Left colon (tissue), 2 donors: ENCODE measurements around the gene R3HDM2. TPM values are rescaled to one million over a fixed set of nuclear protein-coding genes. Genes with fewer than 3 reads are reported as not detected.

Experiments used
- ATAC-seq: fragments of 200-7000 bp; cut with Tn5 transposase; one replicate; pipeline ENCODE4 v1.9.1; 2020; ENCODE audit warnings: mild to moderate bottlenecking, moderate library complexity
- DNase-seq, 2 donors: peaks; one replicate each; pipeline ENCODE4 v3.0.0-alpha.2; 2020
- intact Hi-C, 2 donors: fragments of 100-400 bp; cut with DNase I in 1 of 2; cut with micrococcal nuclease in 1 of 2; formaldehyde crosslinking; loops; one replicate each; pipeline versions ENCODE4 v1.11.2 to v1.14.0; 2022; cut with DNase I, micrococcal nuclease
- total RNA-seq, 2 donors: library from RNA; stranded (reverse); fragmentation: NEBNext Ultra II Directional; extraction: Animal tissue kit (Norgen Biotek cat#: 25700); gene quantifications; one replicate each; pipeline ENCODE4 v1.2.1, GENCODE V29; 2021
- donor health status: DM: no; HTN: no; CAD: no.
- donor health status: DM: yes; HTN: yes; CAD: no.

The R3HDM2 gene
- total RNA-seq, 2 donors from 2014 or later: 62.5 to 62.8 TPM

DNA sequence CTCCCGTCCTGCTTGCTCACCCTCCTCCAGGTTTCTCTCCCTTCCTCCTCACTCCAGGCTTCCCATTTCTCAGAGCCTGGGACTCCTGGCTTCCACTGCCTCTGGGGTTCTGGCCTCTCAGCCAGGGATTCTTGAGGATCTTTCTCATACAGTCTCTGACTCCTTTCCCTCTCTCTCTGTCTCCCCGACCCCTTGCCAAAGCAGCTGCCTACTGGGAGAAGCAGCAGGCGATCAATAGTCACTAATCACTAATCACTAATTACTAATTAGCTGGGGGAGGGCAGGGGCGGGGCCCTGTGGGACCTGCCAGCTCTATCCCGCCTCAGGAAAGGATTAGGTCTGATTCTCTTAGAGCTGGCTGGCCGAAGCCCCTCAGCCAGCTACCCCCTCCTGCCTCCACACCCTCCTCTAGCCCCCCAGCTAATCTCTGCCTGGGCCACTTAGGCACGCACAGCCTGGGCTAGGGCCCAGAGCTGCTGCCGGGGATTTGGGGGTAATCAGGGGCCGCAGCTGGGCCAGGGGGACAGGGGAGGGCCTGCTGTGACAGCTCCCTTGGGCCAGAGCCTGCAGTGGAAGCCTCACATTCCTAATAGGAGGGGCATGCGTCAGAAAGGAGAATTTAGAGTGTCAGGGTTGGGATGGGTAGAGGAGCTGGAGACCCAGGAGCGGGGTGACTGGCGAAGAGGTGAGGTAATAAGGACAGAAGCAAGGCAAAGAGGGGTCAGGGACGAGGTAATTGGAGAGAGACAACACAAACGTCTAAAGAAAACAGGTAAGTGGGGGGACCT lies 211.4 kb downstream of the R3HDM2 start:
- no peak for ATAC-seq

DNA sequence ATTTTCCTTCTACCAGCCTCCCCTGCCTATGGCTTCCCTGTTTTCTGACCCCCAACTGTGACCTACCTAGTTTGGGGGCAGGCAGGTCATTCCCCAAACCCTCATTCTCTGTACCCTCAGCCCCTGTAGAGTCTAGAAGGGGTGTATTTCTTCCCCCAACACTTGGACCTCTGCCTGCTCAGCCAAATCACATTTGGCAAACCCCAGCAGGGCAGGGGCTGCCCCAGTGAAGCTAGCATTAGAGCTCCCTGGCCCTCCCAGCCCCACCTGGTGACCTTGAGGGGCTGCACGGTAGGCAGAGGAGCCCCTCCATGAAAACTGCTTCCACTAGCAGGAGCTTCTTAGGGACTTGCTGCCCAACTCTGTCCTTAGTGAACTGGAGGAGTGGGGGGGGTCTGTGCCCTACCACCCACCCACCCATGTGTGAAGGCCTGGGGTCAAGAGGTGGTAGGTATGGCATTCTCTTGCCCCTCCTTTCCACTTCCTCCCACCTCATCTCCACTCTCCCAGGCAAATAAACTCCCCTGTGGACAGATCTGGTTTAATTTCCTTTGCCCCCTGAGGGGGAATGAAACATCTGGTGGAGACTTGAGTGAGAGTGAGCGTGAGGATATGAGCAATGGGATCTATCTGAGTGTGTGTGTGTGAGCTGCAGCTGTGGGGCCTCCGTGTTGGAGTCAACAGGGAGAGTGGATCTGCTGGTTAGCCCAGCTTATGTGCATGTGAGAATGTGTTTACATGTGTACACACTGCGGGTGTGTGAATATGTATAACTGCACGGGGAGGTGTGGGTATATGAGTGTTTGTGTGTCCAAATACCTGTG lies 212.6 kb downstream of the R3HDM2 start:
- no peak for DNase-seq
- ATAC-seq: no peak
- intact Hi-C loops: no loop called here

More for the DNA sequence above, 211.4 kb downstream of the R3HDM2 start:
- intact Hi-C loops: no loop called here
- DNase-seq: no peak

DNA sequence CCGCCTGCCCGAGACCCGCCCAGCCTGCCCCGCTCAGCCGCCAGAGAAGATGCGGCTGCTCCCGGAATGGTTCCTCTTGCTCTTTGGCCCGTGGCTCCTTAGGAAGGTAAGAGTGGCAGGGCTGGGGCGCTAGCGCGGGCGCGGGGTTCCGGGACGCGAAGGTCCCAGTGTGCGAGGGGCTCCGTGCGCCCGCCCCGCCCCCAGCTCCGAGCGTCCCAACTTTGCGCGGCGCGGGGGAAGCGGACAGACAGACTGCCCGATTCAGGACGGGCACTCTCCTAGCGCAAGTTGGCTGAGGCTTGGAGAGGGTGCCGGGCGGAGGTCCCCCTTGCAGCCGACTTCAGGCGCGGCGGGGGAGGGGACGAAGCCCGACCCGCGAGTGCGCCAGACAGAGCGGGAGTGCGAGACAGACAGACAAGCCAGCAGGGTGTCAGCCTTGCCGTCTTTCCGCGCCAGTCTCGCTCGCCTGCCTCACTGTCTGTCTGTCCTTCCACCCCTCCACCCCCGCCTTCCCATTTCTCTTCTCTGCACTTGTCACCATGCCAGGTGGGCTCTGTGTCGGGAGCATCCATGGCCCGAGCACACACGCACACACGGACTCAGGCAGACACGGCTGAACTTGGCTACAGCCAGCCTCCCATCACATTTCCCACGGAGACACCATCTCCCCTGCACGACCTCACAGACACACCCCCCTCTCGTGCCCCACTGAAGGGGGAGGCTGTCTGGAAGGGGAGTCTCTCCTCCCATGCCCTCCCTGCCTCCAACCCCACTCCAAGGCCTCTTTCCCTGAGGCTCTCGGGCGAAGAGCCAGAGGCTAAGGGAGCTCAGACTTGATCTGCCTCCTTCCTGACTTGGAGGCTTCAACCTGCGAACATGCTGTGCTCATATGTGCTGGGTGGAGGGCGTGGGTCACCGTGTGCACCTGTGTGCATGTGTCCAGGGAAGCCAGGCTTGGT lies 213.6 kb downstream of the R3HDM2 start:
- no peak for DNase-seq
- intact Hi-C loops: no loop called here

DNA sequence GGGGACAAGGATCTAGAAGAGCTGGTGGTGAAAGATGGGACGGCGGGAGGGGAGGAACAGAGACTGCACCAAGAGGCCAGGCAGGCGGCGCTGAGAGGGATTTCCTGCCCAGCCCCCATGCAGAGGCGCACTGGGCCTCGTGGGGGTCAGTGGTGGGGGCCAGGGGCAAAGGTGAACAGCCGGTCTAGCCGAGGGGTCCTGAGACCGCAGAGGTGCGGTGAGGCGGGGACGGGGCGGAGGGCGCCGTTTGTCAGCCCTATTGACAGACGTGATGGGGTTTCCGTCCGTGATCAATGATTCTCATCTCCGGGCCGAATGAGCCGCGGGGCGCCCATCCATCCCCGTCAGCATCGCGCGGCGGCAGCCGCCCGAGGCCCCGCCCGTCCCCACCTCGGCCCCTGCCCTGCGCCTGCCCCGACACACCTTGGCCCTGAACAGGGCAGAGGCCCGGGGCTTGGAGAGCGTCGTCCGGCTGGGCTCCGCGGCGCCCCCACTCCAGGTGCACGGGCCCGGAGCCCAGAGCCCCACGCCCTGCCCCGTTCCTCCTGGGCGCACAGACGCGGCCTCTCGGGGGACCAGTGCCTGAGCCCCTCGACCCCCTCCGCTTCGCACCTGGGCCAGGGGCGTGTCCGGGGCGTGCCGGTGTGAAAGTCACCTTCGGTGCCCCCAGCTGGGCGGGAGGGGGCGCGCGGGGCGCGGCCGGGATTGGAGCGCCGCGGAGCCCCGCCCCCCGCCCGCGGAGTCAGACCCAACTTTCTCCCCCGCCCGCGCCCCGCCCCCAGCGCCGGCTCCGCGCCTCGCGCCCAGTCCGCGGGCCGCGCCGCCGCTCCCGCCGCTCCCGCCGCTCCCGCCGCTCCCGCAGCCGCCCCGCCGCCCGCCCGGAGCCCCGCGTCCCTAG lies 214.6 kb downstream of the R3HDM2 start, which contains the start of gene NXPH4:
NXPH4 (plus strand) TSS at position 781 of the 898 bp plus-strand sequence. CDS start 176 bp downstream, outside the sequence.
- ATAC-seq (peak; percentile 10), DNase-seq (peak in 1 of 2 donors; percentile 63)
- intact Hi-C loops: no loop called here

More for the DNA sequence above, 213.6 kb downstream of the R3HDM2 start:
- no peak for ATAC-seq

DNA sequence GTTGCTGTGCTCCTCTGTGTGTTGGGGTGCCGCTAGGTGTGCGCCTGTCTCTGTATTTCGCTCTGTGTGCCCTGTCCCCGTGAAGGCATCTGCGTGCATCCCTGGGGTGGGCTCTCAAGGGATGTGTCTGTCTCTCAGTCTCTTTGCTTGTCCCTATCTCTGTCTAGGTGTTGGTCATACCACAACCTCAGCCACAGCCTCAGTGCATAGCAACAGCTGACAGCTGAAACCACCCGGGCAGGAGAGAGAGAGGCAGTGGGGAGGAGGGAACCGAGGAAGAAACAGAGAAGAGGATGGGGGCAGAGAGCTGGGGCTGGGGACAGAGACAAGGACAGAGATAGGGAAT lies 215.2 kb downstream of the R3HDM2 start:
- intact Hi-C loops: no loop called here
- DNase-seq (no peak), ATAC-seq (no peak)

DNA sequence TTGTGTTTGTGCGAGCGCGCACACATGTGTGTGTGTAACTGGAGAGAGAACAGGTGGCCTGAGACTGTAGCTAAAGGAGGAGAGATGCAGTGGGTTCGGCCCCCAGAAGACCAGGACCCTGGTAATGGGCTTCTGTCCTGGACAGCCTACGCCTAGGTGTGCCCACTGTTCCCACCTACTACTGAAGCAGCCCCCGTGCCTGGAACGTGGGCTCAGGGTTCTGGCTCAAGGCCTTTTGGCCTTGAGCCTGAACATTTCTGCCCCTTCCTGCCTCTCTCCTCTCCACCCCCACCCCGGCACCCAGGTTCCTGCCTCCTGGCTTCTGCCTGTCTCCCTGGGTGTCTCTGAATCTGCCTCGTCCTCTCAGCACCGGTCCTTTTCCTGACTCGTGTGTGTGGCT lies 215.8 kb downstream of the R3HDM2 start:
- intact Hi-C loops: no loop called here
- ATAC-seq (no peak), DNase-seq (no peak)

DNA sequence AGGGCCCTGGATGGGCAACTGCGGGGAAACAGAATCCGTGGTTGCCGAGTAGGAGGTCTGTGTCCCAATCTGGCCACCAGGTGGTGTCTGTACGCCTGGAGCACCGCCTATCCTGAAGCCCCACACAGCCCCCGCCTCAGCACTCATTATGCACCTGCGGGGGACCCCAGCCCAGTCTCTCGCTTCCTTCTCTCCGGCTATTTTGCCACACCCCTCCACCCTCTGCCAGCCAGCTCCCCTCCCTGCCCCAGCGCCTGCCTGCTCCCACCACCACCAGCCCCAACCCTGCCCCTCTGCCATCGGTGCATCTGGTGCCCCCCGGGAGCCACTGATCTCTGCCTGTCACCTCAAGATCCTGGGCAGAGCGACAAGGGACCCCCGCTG lies 216.5 kb downstream of the R3HDM2 start:
- DNase-seq: peak; percentile 57 to 73
- intact Hi-C loops: no loop called here
- ATAC-seq: peak; percentile 61

DNA sequence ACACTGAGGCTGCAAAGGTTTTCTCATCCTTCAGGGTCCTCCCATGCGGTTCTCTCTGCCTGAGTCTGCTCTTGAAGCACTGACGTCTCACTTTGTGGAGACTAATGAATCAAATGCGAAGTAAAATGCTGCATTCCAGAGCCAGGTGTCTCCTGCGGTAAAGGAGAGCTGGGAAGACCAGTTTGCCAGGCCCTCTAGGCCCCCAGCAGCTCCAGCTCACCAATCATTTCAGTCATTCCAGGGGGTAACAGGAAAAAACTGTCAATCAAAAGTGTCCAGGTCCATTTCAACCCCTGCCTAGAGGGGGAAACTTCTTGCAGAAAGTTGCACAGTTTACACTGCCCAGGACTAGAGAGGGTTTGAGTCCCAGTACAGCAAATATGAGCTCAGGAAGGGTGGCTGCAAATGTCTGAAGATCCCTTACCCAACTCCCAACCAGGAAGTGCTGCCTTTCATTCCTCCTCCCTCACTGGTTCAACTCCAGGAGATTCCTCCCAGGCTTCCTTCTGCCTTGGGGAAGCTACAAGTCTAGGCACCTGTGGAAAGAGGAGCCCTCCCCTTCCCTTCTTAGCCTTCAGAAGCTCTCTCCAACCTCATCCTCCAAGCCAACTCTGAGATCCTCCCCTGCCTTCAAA lies 217.0 kb downstream of the R3HDM2 start:
- DNase-seq (no peak), ATAC-seq (peak; percentile 16)
- intact Hi-C loops: no loop called here

DNA sequence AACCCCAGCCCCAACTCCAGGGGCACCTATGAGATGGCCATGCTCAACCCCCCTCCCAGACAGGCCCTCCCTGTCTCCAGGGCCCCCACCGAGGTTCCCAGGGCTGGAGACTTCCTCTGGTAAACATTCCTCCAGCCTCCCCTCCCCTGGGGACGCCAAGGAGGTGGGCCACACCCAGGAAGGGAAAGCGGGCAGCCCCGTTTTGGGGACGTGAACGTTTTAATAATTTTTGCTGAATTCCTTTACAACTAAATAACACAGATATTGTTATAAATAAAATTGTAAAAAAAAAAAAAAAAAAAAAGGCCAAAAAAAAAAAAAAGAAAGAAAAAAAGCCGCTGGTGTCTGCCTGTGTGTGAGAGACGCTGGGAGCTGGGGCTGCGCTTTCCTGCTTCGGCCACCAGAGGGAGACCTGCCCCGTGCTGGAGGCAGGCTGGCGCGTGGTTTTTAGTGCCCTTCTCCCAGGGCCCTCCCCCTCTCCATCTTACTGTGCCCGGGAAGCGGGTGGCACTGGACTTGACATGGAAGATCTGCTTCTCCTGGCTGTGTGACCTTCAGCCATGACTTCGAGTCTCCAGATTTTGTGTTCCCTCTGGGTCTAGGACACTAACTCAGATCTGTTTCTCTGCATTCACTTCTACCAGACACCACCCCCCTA lies 217.7 kb downstream of the R3HDM2 start:
- ATAC-seq: peak; percentile 81
- DNase-seq: peak; percentile 82 to 87
- intact Hi-C loops: no loop called here

DNA sequence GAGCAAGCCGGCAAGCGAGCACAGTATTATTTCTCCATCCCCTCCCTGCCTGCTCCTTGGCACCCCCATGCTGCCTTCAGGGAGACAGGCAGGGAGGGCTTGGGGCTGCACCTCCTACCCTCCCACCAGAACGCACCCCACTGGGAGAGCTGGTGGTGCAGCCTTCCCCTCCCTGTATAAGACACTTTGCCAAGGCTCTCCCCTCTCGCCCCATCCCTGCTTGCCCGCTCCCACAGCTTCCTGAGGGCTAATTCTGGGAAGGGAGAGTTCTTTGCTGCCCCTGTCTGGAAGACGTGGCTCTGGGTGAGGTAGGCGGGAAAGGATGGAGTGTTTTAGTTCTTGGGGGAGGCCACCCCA lies 218.2 kb downstream of the R3HDM2 start:
- ATAC-seq: no peak
- no peak for DNase-seq
- intact Hi-C loops: no loop called here

DNA sequence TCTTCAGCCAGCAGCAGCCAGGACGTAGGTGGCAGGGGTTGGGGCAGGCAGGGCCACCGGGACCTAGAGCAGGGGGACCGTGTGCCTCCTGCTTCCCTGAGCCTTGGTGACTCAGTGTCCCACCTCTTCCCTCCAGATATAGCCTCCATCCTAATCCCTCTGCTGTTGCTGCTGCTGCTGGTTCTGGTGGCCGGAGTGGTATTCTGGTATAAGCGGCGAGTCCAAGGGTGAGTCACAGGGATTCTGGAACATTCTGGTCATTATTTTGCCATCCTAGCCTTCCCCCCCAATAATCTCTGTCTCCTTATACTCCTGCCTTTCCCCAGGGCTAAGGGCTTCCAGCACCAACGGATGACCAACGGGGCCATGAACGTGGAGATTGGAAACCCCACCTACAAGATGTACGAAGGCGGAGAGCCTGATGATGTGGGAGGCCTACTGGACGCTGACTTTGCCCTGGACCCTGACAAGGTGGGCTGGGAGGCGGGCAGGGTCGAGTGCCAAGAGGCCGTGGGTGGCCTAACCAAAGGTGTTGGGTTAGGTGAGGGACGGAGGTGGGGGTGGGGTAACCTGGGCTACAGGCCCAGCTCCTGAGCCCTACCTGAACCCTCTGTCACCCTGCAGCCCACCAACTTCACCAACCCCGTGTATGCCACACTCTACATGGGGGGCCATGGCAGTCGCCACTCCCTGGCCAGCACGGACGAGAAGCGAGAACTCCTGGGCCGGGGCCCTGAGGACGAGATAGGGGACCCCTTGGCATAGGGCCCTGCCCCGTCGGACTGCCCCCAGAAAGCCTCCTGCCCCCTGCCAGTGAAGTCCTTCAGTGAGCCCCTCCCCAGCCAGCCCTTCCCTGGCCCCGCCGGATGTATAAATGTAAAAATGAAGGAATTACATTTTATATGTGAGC lies 218.8 kb downstream of the R3HDM2 start:
- DNase-seq: no peak
- intact Hi-C loops: no loop called here
- ATAC-seq: no peak

DNA sequence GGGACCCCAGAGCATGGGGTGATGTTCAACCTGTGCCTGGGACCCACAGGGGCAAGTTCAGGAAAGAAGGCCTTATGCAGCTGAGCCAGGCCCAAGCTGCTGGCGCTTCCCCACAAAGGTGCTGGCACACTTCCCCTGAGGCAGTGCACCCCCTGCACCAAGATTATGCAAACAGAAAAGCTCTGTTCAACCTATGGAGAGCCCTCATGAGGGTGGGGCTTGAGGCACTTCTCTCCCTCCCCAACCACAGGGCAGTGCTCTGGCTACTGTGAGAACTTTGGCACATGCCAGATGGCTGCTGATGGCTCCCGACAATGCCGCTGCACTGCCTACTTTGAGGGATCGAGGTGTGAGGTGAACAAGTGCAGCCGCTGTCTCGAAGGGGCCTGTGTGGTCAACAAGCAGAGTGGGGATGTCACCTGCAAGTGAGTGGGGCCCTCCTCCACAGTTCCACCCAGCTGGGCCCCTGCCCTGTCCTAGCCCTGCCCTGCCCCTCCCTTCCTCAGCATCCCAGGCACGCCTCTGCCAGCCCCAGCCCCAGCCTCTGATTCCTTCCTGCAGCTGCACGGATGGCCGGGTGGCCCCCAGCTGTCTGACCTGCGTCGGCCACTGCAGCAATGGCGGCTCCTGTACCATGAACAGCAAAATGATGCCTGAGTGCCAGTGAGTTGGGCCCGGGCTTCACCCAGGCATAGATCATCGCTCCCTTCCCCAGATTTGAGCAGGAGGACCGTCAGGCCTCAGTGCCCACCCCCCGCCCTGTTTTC lies 219.7 kb downstream of the R3HDM2 start:
- intact Hi-C loops: no loop called here
- DNase-seq (no peak), ATAC-seq (no peak)

DNA sequence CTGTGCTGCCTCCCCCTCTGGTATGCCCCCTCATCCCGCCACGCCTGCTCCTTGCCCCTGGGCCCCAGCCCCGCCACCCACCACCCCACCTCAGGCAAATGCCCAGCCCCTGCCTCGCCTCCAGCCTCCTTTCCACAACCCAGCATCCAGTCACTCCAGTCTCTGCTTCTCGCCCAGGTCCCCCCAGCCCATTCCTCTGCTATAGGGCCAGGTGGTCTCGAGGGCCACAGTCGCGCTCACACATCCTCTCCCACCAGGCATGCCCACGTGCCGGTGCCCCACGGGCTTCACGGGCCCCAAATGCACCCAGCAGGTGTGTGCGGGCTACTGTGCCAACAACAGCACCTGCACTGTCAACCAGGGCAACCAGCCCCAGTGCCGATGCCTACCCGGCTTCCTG lies 220.4 kb downstream of the R3HDM2 start:
- ATAC-seq: no peak
- intact Hi-C loops: no loop called here
- no peak for DNase-seq

DNA sequence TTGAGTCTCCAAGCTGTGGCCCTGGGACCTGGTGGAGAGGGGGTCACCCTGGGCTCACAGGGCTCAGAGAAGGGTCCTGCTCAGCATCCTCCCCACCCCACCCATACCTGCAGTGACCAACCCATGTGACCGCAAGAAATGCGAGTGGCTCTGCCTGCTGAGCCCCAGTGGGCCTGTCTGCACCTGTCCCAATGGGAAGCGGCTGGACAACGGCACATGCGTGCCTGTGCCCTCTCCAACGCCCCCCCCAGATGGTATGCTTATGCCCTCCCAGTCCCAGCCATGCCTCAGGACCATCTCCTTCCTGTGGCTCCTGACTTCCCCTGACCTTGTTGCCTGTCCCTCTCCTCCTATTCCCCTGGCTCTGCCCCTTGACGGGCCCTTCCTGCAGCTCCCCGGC lies 220.9 kb downstream of the R3HDM2 start:
- DNase-seq (no peak), ATAC-seq (no peak)
- intact Hi-C loops: no loop called here

DNA sequence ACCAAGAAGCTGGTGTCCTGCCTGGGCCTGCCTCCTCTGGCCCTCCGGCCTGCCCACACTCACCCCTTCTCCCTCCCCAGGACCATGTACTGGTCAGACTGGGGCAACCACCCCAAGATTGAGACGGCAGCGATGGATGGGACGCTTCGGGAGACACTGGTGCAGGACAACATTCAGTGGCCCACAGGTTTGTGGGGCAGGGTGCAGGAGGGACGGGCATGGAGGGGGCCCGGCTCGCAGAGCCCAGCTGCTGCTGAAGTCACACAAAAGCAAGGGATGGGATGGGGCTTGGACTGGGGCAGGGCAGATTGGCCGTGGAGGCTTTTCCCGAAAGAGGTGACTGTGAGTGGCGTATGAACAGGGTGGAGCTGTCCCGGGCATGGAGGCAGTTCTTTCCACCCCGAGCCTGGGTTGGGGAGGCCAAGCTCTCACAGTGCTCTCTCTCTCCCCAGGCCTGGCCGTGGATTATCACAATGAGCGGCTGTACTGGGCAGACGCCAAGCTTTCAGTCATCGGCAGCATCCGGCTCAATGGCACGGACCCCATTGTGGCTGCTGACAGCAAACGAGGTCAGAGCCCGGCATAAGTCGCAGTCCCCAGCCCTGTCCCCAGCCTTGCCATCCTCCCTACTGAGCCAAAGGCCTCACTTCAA lies 222.1 kb downstream of the R3HDM2 start:
- no peak for DNase-seq
- intact Hi-C loops: no loop called here

More for the DNA sequence above, 222.1 kb downstream of the R3HDM2 start:
- ATAC-seq: no peak
